Fibroblast of pulmonary artery (primary cell): ENCODE data around the gene DCANP1.

Experiments
- DNase-seq: peaks from one replicate; pipeline ENCODE4 v3.0.0-alpha.2; 2010; ENCODE audit warnings: low read depth
- H3K4me3 ChIP-seq: replicated peaks from 2 replicates; pipeline ENCODE4 v1.5.1; 2011; ENCODE audit warnings: low read depth, mild to moderate bottlenecking, control low read depth, low read length, moderate library complexity
- CTCF ChIP-seq: IDR thresholded peaks from 2 replicates; pipeline ENCODE4 v1.5.1; 2011; ENCODE audit warnings: mild to moderate bottlenecking, control low read depth, low read length, inconsistent platforms; ENCODE audit errors: missing control alignments

DCANP1 gene

GRCh38 chr5:135457424-135458071, 10.4 kb upstream of the DCANP1 start:
- no peak overlapping the region for H3K4me3 ChIP-seq
- peak; percentile 53 for DNase-seq
- TF ChIP-seq CTCF = peak; percentile 78

DNA sequence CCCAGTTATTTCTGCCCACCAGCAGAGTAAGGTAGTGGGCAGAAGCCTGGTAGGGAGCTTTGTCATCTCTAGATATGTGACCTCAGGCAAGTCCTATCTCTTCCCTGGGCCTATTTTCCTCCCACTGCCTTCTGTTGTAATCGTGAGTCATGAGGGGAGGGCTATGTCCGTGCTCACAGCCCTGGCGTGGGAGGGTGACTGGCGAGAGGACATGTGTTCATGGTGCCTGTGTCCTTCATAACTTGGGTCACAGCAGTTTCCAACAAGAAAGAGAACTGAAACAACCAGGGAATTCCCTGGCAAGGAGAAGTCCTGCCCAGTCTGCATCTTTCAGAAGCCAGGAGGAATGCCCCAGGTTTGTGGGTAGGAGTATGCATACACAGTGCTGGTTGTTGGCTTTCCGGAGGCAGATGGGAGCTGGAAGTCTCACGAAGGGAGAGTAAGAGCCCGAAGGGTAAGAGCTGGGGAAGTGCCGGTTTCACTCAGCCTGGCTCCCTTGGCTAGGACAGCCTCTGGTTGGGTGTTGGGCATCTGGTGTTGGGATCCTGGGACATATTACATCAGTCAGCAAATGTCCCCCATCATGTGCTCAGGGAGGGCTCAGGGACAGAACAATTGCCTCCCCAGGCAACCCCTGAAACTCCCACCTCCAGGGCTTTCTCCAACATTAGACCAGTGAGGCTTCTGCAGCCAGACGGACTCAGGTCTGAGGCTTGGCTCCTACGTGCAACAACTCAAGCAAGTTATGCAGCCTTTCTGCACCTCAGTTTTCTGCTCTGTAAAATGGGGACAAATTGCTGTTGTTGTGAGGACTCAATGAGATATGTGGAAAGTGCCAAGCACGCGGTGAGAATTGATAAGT, 9.3 kb upstream of the DCANP1 start:
- no peak for TF ChIP-seq CTCF
- H3K4me3 ChIP-seq = no peak overlapping the region
- peak; percentile 87 for DNase-seq

- TF ChIP-seq CTCF = no peak
- no peak for DNase-seq
- H3K4me3 ChIP-seq = no peak overlapping the region
Measured at GRCh38 chr5:135455876-135456237, 8.7 kb upstream of the DCANP1 start.

- no peak overlapping the region for H3K4me3 ChIP-seq
- DNase-seq = no peak
- TF ChIP-seq CTCF = no peak
Measured at GRCh38 chr5:135454946-135455345, 7.8 kb upstream of the DCANP1 start.

DNA sequence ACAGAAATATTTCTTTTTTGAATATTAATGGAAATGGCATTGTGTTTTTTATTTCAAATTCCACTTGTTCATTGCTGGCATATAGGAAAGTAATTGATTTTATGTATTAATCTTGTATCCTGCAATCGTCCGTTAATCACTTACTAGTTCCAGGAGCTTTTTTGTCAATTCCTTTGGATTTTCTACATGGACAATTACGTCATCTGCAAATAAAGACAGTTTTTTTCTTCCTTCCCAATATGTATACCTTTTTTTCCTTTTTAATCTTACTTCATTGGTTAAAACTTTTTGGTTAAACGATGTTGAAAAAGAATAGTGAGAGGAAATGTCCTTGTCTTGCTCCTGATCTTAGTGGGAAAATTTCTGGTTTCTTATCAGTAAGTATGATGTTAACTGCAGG, 6.5 kb upstream of the DCANP1 start:
- no peak overlapping the region for H3K4me3 ChIP-seq
- DNase-seq = no peak
- no peak for TF ChIP-seq CTCF

DNA sequence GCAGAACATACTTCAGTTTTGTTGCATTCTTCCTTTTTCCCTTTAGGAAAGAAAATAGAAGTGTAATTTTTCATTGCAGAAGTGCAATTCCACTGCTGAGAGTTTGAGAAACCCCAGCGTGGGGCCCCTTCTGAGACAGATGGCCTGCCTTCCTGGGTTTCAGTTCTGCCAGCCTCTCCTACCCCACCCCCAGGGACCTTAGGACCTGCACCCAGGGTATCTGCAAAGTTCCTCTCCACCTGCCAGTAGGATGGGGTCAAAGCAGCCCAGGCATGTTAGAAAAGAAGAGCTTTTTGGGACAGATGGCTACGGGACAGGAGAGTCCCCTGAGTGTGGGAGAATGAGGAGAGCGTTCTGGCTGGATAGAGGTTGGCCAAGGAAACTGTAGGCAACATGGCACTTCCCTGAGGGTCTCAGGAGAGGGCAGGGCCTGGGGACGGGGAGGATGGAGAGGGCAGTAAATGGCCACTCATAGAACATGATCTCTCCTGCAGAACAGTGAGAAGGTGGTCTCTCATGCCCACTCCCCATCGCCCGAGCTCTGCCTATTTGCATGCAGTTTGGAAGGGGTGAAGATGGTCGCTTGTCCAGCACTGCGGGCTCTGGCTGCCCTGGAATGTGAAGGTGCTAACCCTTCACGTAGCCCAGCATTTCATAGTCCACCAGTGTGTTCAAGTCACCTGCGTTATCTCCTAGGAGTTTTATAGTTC, 5.3 kb upstream of the DCANP1 start, which contains the start of gene TIFAB:
TSS of gene TIFAB (minus strand) at position 31 of the 710 bp plus-strand sequence. CDS start 2,412 bp downstream, outside the sequence.
- no peak for DNase-seq
- H3K4me3 ChIP-seq = no peak within 1 kb of the TSS
- no peak for TF ChIP-seq CTCF
